DND-41 (cell line): ENCODE results near the gene KCNRG.
"Not testable (repeated sequence)": the region's sequence is repeated elsewhere in the genome, so short reads cannot be mapped to it uniquely, and the experiment has no call there.

Experiments used
- ATAC-seq: fragments of 200-7000 bp; cut with Tn5 transposase; 3 replicates; pipeline ENCODE4 v1.9.1; 2021; ENCODE audit warnings: low read depth; ENCODE audit not compliant: insufficient read depth
- DNase-seq: peaks from one replicate; pipeline ENCODE4 v3.0.0-alpha.2; 2020
- H2AFZ ChIP-seq: 2 replicates; pipeline ENCODE4 v1.6.0; 2012; ENCODE audit warnings: low read depth, low read length
- H3K27ac ChIP-seq: 2 replicates; pipeline ENCODE4 v1.5.1; 2012; ENCODE audit warnings: low read length, inconsistent platforms
- H3K27me3 ChIP-seq: fragments of 200-600 bp; sonication (generic); 2 replicates; pipeline ENCODE4 v1.6.0; 2012; ENCODE audit warnings: low read length, mild to moderate bottlenecking, inconsistent platforms; ENCODE audit not compliant: insufficient read depth, poor library complexity
- H3K36me3 ChIP-seq: 2 replicates; pipeline ENCODE4 v1.5.1; 2012; ENCODE audit warnings: low read length, inconsistent platforms; ENCODE audit not compliant: insufficient read depth
- H3K4me1 ChIP-seq: 2 replicates; pipeline ENCODE4 v1.5.1; 2012; ENCODE audit warnings: mild to moderate bottlenecking, low read length; ENCODE audit not compliant: insufficient read depth
- H3K4me2 ChIP-seq: 2 replicates; pipeline ENCODE4 v1.6.0; 2012; ENCODE audit warnings: mild to moderate bottlenecking, moderate library complexity, low read length, inconsistent platforms; ENCODE audit not compliant: insufficient read depth
- H3K4me3 ChIP-seq, 2 experiments: fragments of 200-600 bp in 1 of 2; shearing (Covaris generic) in 1 of 2; 2 replicates each; pipeline ENCODE4 v1.5.1; 2012 to 2016; ENCODE audit warnings: inconsistent platforms in 2 of 2, low read length in 2 of 2, mild to moderate bottlenecking in 2 of 2, low read depth in 1 of 2, moderate library complexity in 1 of 2
- H3K79me2 ChIP-seq: 2 replicates; pipeline ENCODE4 v1.6.0; 2012; ENCODE audit warnings: low read length, inconsistent platforms; ENCODE audit not compliant: insufficient read depth
- H3K9ac ChIP-seq: 2 replicates; pipeline ENCODE4 v1.6.0; 2012; ENCODE audit warnings: low read depth, mild to moderate bottlenecking, inconsistent platforms, low read length, moderate library complexity
- H3K9me3 ChIP-seq: 2 replicates; pipeline ENCODE4 v1.5.1; 2012; ENCODE audit warnings: low read length, moderate library complexity, mild to moderate bottlenecking, inconsistent platforms; ENCODE audit not compliant: insufficient read depth, severe bottlenecking
- H4K20me1 ChIP-seq: 2 replicates; pipeline ENCODE4 v1.6.0; 2012; ENCODE audit warnings: low read length; ENCODE audit not compliant: insufficient read depth
- EZH2 ChIP-seq: IDR thresholded peaks from 3 replicates; pipeline ENCODE4 v1.6.1; 2012; ENCODE audit warnings: borderline replicate concordance, low read depth, mild to moderate bottlenecking, moderate library complexity, low read length, inconsistent platforms; ENCODE audit not compliant: severe bottlenecking
- TF ChIP-seq, protein P1 (sequence below): IDR thresholded peaks from 2 replicates; pipeline ENCODE4 v1.5.1; 2012; ENCODE audit warnings: borderline replicate concordance, low read length, moderate library complexity, mild to moderate bottlenecking; ENCODE audit not compliant: poor library complexity, severe bottlenecking; ENCODE audit errors: extremely low read depth

KCNRG gene

DNA sequence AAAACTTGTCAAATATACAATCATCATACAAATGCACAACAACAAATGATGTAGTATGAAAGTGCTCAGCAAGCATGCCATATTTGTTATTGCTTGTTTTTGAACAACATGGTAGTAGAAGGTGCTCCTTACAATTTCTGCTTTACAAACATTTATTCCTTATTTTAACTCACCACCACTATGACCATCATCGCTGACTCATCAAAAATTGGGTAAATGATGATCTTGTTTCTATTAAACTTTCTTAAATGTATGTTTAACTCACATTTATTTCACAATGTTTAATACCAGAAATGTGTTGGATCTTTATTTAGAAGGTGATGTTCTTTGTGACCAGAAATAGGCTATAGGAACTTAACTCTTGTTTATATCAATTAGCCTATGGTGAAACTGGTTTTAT, 45.5 kb downstream of the KCNRG start:
- TF ChIP-seq EZH2 = no peak
- TF ChIP-seq, protein P1, sequence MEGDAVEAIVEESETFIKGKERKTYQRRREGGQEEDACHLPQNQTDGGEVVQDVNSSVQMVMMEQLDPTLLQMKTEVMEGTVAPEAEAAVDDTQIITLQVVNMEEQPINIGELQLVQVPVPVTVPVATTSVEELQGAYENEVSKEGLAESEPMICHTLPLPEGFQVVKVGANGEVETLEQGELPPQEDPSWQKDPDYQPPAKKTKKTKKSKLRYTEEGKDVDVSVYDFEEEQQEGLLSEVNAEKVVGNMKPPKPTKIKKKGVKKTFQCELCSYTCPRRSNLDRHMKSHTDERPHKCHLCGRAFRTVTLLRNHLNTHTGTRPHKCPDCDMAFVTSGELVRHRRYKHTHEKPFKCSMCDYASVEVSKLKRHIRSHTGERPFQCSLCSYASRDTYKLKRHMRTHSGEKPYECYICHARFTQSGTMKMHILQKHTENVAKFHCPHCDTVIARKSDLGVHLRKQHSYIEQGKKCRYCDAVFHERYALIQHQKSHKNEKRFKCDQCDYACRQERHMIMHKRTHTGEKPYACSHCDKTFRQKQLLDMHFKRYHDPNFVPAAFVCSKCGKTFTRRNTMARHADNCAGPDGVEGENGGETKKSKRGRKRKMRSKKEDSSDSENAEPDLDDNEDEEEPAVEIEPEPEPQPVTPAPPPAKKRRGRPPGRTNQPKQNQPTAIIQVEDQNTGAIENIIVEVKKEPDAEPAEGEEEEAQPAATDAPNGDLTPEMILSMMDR = no peak
- 0 out of 2 replicates have a peak, but pooled peaks cover 4% of the 10 kb centered on the region for H3K4me1 ChIP-seq
- peaks cover 45% of the 10 kb centered on the region for H4K20me1 ChIP-seq
- no peak overlapping the region for H3K4me2 ChIP-seq
- H3K27ac ChIP-seq = no peak overlapping the region
- H3K9ac ChIP-seq = no peak overlapping the region
- peaks cover 88% of the 10 kb centered on the region for H3K36me3 ChIP-seq
- peaks cover 96% of the 10 kb centered on the region for H3K79me2 ChIP-seq
- no peak overlapping the region for H3K4me3 ChIP-seq
- H2AFZ ChIP-seq = no peak overlapping the region
- H3K9me3 ChIP-seq = no peaks in the 10 kb centered on the region
- ATAC-seq = no peak
- H3K27me3 ChIP-seq = no peaks in the 10 kb centered on the region
- DNase-seq = no peak

DNA sequence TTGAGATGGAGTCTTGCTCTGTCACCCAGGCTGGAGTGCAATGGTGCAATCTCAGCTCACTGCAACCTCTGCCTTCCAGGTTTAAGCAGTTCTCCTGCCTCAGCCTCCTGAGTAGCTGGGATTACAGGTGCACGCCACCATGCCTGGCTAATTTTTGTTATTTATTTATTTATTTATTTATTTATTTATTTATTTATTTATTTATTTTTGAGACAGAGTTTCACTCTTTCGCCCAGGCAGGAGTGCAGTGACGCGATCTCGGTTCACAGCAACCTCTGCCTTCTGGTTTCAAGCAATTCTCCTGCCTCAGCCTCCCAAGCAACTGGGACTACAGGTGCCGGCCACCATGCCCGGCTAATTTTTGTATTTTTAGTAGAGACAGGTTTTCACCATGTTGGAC, 47.1 kb downstream of the KCNRG start:
- H3K4me2 ChIP-seq, H3K4me3 ChIP-seq, ATAC-seq, H3K9ac ChIP-seq, H2AFZ ChIP-seq, H3K4me1 ChIP-seq, H3K27ac ChIP-seq, H3K27me3 ChIP-seq, H3K9me3 ChIP-seq, DNase-seq: not testable (repeated sequence)
- Histone ChIP-seq H3K36me3 (peaks cover 90% of the 10 kb centered on the region), H3K79me2 (peaks cover 96% of the 10 kb centered on the region), H4K20me1 (peaks cover 49% of the 10 kb centered on the region)

DNA sequence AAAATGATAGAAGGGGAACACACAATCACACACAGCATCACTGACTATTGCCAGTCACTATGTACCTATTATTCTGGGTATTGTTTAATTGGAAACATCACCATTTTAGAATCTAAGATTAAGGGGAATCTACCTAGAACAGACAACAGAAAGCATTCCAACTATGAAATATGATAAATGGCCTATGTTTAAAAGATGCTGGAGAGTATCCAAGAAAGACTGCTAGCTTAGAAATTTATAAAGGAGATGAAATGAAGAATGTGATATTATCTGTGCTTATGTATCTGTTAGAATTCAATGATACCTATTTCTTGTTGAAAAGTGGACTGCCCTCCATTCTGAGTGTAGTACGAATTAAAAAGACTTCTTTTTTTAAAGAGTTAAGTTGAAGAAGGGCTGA, 50.5 kb downstream of the KCNRG start:
- Histone ChIP-seq H3K27me3 (no peaks in the 10 kb centered on the region), H3K27ac (no peak overlapping the region), H4K20me1 (peaks cover 59% of the 10 kb centered on the region), H3K36me3 (peaks cover 92% of the 10 kb centered on the region), H2AFZ (no peak overlapping the region), H3K79me2 (peaks cover 96% of the 10 kb centered on the region), H3K9ac (no peak overlapping the region), H3K4me3 (no peak overlapping the region), H3K4me1 (peaks cover 23% of the 10 kb centered on the region), H3K9me3 (no peaks in the 10 kb centered on the region), H3K4me2 (no peak overlapping the region)
- no peak for TF ChIP-seq EZH2
- TF ChIP-seq, protein P1 = no peak
- peak; percentile 20; the same call in 1 of the 3 replicates for ATAC-seq
- no peak for DNase-seq

DNA sequence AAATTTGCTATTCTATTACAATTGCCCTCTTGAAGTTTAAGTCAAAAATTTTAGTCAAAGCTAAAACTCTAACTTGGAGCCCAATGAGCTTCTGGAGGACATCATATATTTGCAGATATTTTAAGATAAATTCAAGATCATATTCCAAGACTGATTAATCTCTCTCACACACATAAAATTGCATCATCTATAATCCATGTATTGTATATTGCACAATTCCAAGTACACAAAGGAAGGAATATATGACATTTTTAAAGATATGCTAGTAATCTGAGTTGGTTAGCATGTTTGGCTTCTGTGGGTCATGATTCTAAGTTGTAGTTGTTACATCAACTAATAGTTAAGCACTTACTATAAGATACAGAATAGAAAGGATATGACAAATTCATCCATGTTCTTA, 53.3 kb downstream of the KCNRG start:
- H2AFZ ChIP-seq = no peak overlapping the region
- H3K4me3 ChIP-seq = no peak overlapping the region
- H3K79me2 ChIP-seq = peaks cover 96% of the 10 kb centered on the region
- TF ChIP-seq, protein P1 = no peak
- no peak for TF ChIP-seq EZH2
- peaks cover 50% of the 10 kb centered on the region for H3K4me1 ChIP-seq
- H3K27ac ChIP-seq = no peak overlapping the region
- peaks cover 93% of the 10 kb centered on the region for H3K36me3 ChIP-seq
- ATAC-seq (no peak), DNase-seq (no peak)
- no peaks in the 10 kb centered on the region for H3K27me3 ChIP-seq
- H3K9me3 ChIP-seq = no peaks in the 10 kb centered on the region
- H4K20me1 ChIP-seq = peaks cover 67% of the 10 kb centered on the region
- no peak overlapping the region for H3K9ac ChIP-seq
- peak overlapping the region; percentile 12; the same call in 1 of the 2 replicates for H3K4me2 ChIP-seq
